GM12874 (cell line): ENCODE measurements around the gene LILRB2.

Experiments
- TF ChIP-seq, protein P1 (sequence below): IDR thresholded peaks from 2 replicates; pipeline ENCODE4 v1.5.1; 2011; ENCODE audit warnings: low read depth, mild to moderate bottlenecking, control low read depth, low read length, moderate library complexity; ENCODE audit not compliant: insufficient read depth

The LILRB2 gene

GRCh38 chr19:54281007-54281728 lies at the start of gene LILRB2:
Gene LILRB2 (minus strand): TSS chr19:54281110. CDS start chr19:54280496, 614 bp downstream.
- TF ChIP-seq, protein P1, sequence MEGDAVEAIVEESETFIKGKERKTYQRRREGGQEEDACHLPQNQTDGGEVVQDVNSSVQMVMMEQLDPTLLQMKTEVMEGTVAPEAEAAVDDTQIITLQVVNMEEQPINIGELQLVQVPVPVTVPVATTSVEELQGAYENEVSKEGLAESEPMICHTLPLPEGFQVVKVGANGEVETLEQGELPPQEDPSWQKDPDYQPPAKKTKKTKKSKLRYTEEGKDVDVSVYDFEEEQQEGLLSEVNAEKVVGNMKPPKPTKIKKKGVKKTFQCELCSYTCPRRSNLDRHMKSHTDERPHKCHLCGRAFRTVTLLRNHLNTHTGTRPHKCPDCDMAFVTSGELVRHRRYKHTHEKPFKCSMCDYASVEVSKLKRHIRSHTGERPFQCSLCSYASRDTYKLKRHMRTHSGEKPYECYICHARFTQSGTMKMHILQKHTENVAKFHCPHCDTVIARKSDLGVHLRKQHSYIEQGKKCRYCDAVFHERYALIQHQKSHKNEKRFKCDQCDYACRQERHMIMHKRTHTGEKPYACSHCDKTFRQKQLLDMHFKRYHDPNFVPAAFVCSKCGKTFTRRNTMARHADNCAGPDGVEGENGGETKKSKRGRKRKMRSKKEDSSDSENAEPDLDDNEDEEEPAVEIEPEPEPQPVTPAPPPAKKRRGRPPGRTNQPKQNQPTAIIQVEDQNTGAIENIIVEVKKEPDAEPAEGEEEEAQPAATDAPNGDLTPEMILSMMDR = no peak

DNA sequence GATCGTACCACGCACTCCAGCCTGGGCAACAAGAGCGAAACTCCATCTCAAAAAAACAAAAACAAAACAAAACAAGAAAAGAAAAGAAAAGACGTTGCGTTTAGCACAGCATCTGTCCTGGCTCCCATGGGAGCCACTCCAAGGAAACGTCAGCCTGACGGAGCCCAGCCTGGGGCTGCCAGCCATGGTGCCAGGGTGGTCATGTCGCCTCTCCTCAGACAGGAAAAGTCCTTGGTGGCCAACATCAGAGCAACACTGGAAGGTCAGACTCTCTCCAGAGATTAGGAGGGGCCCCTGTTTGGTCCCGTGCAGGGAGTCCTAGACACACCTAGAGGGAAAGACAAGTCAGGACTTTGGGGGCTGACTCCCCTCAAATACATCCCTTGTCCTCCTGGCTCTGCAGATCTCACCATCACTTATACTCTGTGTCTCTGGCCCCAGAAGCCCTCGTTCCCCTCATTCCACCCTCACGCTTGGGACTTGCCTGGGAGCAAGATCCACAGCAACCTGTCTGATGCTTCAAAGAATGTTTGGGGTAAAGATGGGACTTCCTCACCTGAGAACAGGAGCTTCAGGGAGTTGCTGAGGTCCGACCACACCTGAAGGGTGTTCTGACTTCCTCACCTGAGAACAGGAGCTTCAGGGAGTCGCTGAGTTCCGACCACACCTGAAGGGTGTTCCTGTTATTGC lies 48.7 kb upstream of the LILRB2 start:
- TF ChIP-seq, protein P1 = no peak

- TF ChIP-seq, protein P1 = no peak
Measured at GRCh38 chr19:54325631-54326030, 44.7 kb upstream of the LILRB2 start.

GRCh38 chr19:54325194-54325621 lies 44.3 kb upstream of the LILRB2 start:
- TF ChIP-seq, protein P1 = peak; percentile 86

GRCh38 chr19:54324071-54324470 lies 43.2 kb upstream of the LILRB2 start:
- TF ChIP-seq, protein P1 = no peak

DNA sequence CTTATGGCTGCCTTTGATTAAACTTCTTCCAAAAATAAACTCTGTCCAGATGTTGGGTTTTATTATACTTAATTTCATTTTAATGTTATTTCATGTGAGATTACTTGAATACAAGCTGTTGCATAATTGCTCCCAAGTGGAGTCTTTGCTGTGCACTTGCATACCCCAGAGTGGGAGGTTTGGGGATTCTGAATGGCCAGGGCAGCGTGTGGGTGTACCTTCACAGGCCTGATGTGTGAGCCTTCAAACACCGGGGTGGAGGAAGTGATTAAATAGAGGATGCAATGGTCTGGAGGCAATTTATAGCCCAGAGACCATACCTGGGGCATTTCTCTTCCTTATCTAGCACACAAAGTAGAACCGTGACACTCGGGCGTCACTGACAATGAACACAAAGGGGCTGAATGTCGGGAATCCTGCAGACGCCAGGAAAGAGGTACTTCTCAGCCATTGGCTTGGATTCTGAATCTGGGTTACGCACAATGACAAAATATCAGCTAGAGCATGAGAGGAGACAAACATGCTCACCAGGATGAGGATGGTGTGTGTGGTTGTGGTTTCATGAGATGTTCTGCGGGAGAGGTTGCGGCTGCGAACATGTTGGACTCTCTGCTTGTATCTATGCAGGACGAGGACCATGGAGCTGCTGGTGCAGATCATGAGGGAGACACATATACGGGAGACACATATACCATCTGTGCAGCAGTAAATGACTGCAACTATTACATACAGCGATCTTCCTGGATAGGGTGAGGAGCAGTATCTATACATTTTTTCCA lies 39.2 kb upstream of the LILRB2 start:
- TF ChIP-seq, protein P1 = no peak

DNA sequence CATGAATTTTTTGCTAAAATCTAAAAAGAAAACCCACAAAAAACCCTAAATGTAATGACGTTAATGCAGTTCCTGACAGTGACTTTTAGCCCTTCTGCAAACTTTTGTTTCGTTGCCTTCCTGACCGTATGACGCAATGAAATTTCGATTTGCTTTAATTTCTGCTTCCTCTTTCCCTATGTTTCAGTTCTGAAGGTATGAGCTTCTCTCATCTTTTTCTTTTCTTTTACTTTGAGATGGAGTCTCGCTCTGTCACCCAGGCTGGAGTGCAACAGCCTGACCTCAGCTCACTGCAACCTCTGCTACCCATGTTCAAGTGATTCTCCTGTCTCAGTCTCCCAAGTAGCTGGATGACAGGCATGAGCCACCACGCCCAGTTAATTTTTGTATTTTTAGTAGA lies 38.1 kb upstream of the LILRB2 start:
- TF ChIP-seq, protein P1 = no peak
